KMS-11 (cell line): ENCODE data around the gene PCARE.

Experiments
- H2AFZ ChIP-seq: fragments of 200-600 bp; sonication (generic); 2 replicates; pipeline ENCODE4 v1.6.1; 2016; ENCODE audit warnings: antibody characterized with exemption, mixed run types, low read depth
- H3K27ac ChIP-seq: fragments of 200-600 bp; sonication (generic); 2 replicates; pipeline ENCODE4 v1.6.1; 2016; ENCODE audit warnings: mild to moderate bottlenecking, mixed run types
- H3K27me3 ChIP-seq: fragments of 200-600 bp; sonication (generic); 2 replicates; pipeline ENCODE4 v1.6.1; 2017; ENCODE audit warnings: mild to moderate bottlenecking, low read depth, mixed run types, moderate library complexity; ENCODE audit not compliant: insufficient read depth
- H3K36me3 ChIP-seq: fragments of 200-600 bp; sonication (generic); 2 replicates; pipeline ENCODE4 v1.6.1; 2017; ENCODE audit warnings: mild to moderate bottlenecking, mixed run types; ENCODE audit not compliant: insufficient read depth
- H3K4me1 ChIP-seq: fragments of 200-600 bp; sonication (generic); 2 replicates; pipeline ENCODE4 v1.6.1; 2016; ENCODE audit warnings: mild to moderate bottlenecking, low read depth, mixed run types; ENCODE audit not compliant: poor library complexity, severe bottlenecking
- H3K4me2 ChIP-seq: fragments of 200-600 bp; sonication (generic); 2 replicates; pipeline ENCODE4 v1.7.0; 2016; ENCODE audit warnings: mild to moderate bottlenecking, mixed run types
- H3K4me3 ChIP-seq: fragments of 200-600 bp; sonication (generic); IDR thresholded peaks from 2 replicates; pipeline ENCODE4 v1.6.1; 2017; ENCODE audit warnings: low read depth, low read length, mixed read lengths; ENCODE audit not compliant: insufficient read depth
- H3K79me2 ChIP-seq: fragments of 200-600 bp; sonication (generic); 2 replicates; pipeline ENCODE4 v1.6.1; 2016; ENCODE audit warnings: low read depth, mixed run types; ENCODE audit not compliant: insufficient read depth
- H3K9ac ChIP-seq: fragments of 200-600 bp; sonication (generic); 2 replicates; pipeline ENCODE4 v1.6.1; 2016; ENCODE audit warnings: mild to moderate bottlenecking, mixed run types
- H4K20me1 ChIP-seq: fragments of 200-600 bp; sonication (generic); 2 replicates; pipeline ENCODE4 v1.6.1; 2016; ENCODE audit warnings: mild to moderate bottlenecking, mixed run types; ENCODE audit not compliant: insufficient read depth
- TF ChIP-seq, protein P1 (sequence below): fragments of 200-600 bp; sonication (generic); conservative IDR thresholded peaks from 2 replicates; pipeline ENCODE4 v1.6.1; 2017; ENCODE audit warnings: low read depth, mild to moderate bottlenecking, antibody characterized with exemption, low read length, moderate library complexity, mixed read lengths

Gene PCARE

DNA sequence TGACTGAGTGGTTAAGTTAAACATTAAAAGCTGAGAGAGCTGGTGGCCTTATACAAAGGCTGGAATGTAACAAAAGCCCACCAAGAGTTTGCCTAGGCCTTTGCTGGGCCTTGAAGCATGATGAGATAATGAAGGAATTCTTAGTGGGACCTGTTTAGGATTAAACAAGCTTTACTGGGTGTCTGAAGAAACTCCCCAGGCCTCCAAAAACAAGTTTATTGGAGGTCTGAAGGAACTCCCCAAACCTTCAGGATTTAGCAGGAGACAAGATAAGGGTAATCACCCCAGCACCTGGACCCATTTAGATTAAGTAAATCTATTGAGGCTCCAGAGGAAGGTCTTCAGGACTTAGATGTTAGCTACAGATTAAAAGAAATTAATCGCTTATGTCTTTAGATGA is 18.7 kb downstream of the PCARE start:
- TF ChIP-seq, protein P1, sequence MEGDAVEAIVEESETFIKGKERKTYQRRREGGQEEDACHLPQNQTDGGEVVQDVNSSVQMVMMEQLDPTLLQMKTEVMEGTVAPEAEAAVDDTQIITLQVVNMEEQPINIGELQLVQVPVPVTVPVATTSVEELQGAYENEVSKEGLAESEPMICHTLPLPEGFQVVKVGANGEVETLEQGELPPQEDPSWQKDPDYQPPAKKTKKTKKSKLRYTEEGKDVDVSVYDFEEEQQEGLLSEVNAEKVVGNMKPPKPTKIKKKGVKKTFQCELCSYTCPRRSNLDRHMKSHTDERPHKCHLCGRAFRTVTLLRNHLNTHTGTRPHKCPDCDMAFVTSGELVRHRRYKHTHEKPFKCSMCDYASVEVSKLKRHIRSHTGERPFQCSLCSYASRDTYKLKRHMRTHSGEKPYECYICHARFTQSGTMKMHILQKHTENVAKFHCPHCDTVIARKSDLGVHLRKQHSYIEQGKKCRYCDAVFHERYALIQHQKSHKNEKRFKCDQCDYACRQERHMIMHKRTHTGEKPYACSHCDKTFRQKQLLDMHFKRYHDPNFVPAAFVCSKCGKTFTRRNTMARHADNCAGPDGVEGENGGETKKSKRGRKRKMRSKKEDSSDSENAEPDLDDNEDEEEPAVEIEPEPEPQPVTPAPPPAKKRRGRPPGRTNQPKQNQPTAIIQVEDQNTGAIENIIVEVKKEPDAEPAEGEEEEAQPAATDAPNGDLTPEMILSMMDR: no peak
- Histone ChIP-seq H4K20me1 (no peaks in the 10 kb centered on the region), H3K4me3 (no peak overlapping the region), H3K4me2 (no peak overlapping the region), H3K4me1 (no peaks in the 10 kb centered on the region), H2AFZ (no peak overlapping the region), H3K9ac (no peak overlapping the region), H3K27me3 (no peaks in the 10 kb centered on the region), H3K36me3 (no peaks in the 10 kb centered on the region), H3K27ac (no peak overlapping the region), H3K79me2 (no peaks in the 10 kb centered on the region)

DNA sequence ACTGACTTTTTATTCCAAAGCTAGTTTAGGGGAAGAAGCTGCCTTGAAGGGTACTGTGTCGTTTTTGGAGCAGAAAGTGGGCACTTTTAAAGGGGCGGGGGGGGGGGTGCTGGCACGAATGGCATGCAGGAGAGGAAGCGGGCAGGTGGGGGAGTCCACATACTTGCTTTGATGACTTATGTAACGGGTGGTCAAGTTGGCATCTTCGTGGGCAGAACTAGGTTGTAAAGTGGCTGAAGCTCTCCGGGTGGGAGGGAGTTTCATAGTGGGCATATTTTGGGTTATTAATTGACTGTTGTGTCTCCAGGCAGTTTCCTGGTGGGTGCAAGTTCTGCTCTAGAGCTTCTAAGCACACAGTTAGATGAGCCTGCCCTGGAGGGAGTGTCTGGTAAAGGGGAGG is 19.9 kb downstream of the PCARE start:
- H2AFZ ChIP-seq: no peak overlapping the region
- no peak overlapping the region for H3K4me3 ChIP-seq
- no peaks in the 10 kb centered on the region for H3K27me3 ChIP-seq
- H3K79me2 ChIP-seq: no peaks in the 10 kb centered on the region
- H3K4me1 ChIP-seq: no peaks in the 10 kb centered on the region
- no peak overlapping the region for H3K9ac ChIP-seq
- no peak overlapping the region for H3K4me2 ChIP-seq
- no peaks in the 10 kb centered on the region for H3K36me3 ChIP-seq
- H3K27ac ChIP-seq: no peak overlapping the region
- TF ChIP-seq, protein P1: no peak
- no peaks in the 10 kb centered on the region for H4K20me1 ChIP-seq

DNA sequence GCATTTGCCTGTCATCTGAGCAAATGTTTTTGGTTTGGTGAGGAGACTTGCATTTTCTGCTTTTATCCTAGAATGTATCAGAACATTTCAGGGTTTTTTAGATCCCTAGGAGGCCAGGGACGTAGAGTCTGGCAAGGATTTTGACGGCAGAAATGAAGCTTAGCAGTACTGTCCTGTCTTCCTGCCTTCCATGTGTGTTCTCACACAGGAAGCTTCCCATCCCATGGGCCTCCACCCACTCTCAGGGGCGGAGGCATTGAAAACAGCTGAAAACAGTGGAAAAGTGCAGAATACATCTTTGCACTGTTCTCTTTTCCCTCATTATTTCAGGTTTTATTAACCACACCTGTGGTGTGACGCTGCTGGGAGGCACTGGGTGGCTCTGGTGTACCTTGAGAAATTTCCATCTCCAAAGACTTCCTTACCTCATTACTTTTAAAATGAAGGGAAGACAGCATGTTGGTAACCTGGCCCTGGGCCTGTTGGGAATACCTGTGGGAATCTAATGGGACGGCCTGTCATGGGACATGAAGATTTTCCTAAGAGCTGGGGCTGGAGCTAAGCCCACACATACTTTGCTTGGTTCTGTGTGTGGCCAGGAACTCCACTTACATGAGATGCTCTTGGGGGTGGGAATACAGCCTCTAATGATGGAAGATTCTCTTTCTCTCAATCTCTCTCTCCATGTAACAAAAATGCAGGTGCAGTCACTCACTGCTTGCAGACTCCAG is 20.5 kb downstream of the PCARE start:
- TF ChIP-seq, protein P1: no peak
- H3K4me3 ChIP-seq: no peak overlapping the region
- no peaks in the 10 kb centered on the region for H4K20me1 ChIP-seq
- no peak overlapping the region for H3K27ac ChIP-seq
- no peaks in the 10 kb centered on the region for H3K79me2 ChIP-seq
- no peaks in the 10 kb centered on the region for H3K27me3 ChIP-seq
- H3K4me1 ChIP-seq: no peaks in the 10 kb centered on the region
- H2AFZ ChIP-seq: no peak overlapping the region
- H3K36me3 ChIP-seq: no peaks in the 10 kb centered on the region
- H3K9ac ChIP-seq: no peak overlapping the region
- H3K4me2 ChIP-seq: no peak overlapping the region

DNA sequence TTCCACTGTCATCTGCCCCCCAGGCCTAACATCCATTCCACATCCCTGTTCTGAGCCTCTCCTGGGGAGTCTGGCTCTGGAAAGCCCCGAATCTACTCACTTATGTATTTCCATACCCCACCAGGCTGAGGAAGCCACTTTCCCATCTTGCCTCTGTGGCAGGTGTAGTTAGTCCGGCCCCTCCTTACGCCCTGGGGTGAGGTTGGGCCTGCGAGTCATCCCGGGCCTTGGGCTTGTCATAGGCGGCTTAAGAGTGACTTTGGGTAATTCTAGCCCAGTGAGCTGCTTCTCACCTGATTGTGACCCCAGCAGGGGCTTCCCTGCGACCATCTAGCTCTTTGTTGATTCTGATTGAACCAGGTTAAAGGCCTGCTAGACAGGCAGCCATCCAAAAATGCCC is 21.1 kb downstream of the PCARE start:
- Histone ChIP-seq H3K27ac (no peak overlapping the region), H4K20me1 (no peaks in the 10 kb centered on the region), H3K79me2 (no peaks in the 10 kb centered on the region), H3K4me3 (no peak overlapping the region), H3K36me3 (no peaks in the 10 kb centered on the region), H3K4me2 (no peak overlapping the region), H3K9ac (no peak overlapping the region), H2AFZ (no peak overlapping the region), H3K27me3 (no peaks in the 10 kb centered on the region), H3K4me1 (no peaks in the 10 kb centered on the region)
- TF ChIP-seq, protein P1: no peak
